ENCODE measurements around the gene ITIH3. TPM values are rescaled to one million over a fixed set of nuclear protein-coding genes. Genes with fewer than 3 reads are reported as not detected.

The ITIH3 gene
- total RNA-seq, 1 donor from 2014 or later: not detected

- DNase-seq (ENCODE audit: low read depth): peak; percentile 45
Observed at GRCh38 chr3:52792961-52793695, 1.5 kb upstream of the ITIH3 start.

- no peak for DNase-seq (ENCODE audit: low read depth)
Observed at GRCh38 chr3:52793702-52794611, 639 bp upstream of the ITIH3 start.

DNA sequence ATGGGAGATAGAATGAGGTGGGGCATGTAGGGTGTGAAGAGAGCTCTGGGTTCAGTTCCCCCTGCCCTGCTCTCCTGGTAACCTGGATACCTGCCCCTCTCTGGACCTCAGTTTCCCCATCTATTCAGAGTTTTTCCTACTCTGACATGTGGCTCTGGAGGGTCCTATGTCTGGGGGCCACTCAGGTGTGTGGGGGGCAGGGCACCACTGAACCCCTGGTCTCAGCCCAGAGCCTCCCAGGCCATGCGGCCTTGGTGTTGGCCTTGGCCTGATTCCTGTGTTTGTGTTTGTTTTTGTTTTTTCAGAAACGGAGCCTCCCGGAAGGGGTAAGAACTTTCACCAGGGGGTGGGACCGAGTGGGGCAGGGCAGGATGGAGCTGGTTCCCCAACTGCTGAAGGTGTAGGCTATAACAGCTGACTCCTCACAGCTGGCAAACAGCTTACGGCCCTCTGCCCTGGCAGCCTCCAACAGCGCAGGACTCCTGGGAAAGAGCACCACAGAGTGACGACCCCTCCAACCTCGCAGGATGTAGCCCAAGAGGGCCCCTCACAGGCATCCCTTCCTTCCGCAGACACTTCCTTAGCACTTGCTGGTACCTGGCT lies 803 bp downstream of the ITIH3 start:
- DNase-seq (ENCODE audit: low read depth): no peak

DNA sequence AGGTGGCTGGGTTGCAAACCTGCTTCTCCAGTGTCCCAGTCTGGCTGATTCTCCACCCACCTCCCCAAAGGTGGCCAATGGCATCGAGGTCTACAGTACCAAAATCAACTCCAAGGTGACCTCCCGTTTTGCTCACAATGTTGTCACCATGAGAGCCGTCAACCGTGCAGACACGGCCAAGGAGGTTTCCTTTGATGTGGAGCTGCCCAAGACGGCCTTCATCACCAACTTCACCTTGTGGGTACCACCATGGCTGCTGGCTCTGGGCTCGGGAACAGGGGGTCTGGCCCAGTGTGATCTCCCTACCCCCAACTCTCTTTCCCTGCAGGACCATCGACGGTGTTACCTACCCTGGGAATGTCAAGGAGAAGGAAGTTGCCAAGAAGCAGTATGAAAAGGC lies 1.8 kb downstream of the ITIH3 start:
- no peak for DNase-seq (ENCODE audit: low read depth)

DNA sequence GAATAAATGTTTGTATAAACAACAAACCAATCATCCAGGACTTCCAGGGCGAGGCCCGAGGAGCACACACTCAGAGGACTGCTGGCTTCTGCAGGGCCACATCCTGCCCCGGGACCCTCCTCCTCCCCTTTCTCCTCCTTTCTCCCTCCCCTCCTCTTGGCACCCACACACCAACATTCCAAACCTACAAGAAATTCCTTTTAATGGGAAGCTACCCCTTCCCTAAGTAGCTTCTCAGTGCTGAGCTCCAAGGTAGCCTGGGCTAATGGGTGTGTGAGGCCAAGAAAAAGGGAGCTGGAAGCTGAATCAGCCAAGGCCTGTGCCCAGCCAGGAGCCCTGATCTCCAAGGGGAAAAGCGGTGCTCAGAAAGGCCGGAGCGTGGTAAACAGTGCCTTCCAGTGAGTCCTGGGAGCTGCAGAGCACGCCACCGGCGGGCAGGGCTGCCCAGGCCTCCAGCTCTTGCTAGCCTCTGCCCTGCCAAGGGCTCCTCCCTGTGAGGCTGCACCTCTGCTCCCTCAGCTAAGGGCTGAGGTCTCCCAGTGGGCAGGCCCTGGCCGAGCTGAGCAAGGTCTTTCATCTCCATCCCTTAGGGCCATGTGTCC lies 3.9 kb downstream of the ITIH3 start:
- DNase-seq (ENCODE audit: low read depth): no peak

- no peak for DNase-seq (ENCODE audit: low read depth)
Observed at GRCh38 chr3:52798978-52799476, 4.4 kb downstream of the ITIH3 start.

DNA sequence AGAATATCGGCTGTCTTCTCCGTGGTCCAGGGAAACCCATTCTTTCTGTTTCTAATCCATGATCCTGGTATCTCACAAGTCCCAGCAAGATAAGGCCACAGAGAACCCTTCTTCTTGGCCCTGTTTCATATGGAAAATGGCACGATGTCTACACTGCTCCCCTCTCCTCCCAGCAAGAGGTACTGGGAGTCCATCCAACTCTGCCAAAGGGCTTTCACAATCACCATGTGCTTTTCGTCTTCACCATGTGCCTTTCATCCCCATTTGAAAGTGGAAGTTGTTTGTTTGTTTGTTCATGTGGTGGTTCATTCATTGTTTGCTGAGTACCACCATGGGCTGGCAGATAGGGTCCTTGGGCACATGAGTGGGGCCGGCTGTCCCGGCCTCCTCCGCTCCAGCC lies 5.5 kb downstream of the ITIH3 start:
- no peak for DNase-seq (ENCODE audit: low read depth)

DNA sequence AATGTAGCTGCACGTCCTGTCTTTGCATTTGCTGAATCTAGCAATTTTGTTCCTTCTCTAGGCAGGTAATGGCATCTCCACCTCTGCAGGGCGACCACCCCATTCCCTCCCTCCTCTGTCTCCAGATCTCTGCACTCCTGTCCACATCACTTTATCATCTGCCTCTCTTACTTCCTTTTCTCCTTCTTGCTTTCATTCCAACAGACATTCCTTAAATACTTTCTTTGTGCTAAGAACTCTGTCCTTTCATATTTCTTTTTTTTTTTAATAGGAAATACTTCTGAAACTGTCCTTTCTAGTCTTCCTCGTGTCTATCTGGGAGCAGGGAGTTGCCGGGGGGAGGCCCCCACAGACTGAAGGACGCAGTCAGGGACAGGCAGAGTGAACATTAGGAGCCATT lies 7.2 kb downstream of the ITIH3 start:
- DNase-seq (ENCODE audit: low read depth): no peak

- DNase-seq (ENCODE audit: low read depth): no peak
Observed at GRCh38 chr3:52805270-52806039, 10.9 kb downstream of the ITIH3 start.

DNA sequence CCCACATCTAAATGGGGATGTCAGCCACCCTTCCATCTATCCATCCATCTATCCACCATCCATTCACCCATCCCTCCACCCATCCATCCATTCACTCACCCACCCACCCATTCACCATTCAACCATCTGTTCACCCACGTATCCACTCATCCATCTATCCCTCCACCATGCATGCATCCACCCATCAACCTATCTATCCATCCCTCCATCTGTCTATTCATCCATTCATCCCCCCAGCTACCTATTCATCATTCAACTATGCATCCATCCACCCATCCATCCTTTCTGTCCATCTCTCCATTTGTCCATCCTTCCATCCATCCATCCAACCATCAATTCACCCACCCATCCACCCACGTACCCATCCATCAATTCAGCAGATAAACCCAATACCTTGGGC lies 14.6 kb downstream of the ITIH3 start:
- DNase-seq (ENCODE audit: low read depth): no peak

DNA sequence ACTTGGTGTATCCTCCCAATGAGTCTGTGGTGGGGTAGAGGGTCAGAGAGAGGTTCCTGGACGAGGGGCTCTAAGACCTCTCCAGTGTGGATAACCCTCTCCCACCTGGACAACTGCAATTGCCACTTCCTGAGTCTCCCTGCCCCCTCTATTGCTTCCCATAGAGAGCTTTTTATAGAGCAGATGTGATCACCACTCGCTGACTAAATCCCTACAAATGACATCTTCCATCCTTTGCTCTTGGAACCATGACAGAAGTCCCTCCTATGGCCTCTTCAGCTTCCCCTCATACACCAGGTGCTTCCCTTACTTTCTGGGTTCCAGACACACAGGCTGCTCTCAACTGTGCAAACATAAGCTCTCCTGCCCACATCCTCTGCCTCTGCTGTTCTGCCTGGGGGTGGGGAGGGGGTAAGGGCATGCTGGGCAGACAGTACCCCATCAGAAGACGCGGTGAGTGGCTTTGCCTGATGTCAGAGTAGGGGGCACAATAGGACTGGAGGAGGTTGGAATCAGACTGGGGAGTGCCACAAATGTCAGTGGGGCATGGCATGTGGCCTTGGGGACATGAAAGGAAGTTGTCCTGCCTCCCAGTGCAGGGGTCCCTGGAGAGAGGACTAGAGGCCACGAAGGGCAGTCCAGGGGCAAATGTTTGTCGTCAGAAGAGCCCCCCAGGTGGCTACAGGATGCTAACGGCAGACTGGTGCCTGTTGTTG lies 15.2 kb downstream of the ITIH3 start:
- DNase-seq (ENCODE audit: low read depth): no peak

GRCh38 chr3:52810923-52811322 lies 16.3 kb downstream of the ITIH3 start:
- no peak for DNase-seq (ENCODE audit: low read depth)

- DNase-seq (ENCODE audit: low read depth): no peak
Observed at GRCh38 chr3:52811452-52812011, 16.9 kb downstream of the ITIH3 start.

- DNase-seq (ENCODE audit: low read depth): no peak
Observed at GRCh38 chr3:52813810-52814209, 19.2 kb downstream of the ITIH3 start.

DNA sequence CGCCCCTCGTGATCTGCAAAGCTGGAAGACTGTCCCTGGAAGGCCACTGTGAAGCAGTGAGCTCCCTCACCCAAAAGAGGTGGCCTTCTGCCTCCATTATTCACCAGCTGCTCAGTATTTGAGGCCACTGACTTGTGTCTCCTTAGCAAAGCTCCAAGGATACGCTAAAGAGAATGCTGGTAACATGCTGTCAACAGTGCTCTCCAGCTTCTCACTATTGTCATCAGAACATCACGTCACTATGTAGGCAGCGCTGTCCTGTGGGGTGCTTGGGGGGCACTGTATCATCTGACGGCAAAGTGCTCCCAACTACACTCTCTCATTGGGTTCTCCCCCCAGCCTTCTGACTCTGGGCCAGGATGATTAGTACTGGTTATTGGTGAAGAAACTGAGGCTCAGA lies 21.6 kb downstream of the ITIH3 start:
- no peak for DNase-seq (ENCODE audit: low read depth)

DNA sequence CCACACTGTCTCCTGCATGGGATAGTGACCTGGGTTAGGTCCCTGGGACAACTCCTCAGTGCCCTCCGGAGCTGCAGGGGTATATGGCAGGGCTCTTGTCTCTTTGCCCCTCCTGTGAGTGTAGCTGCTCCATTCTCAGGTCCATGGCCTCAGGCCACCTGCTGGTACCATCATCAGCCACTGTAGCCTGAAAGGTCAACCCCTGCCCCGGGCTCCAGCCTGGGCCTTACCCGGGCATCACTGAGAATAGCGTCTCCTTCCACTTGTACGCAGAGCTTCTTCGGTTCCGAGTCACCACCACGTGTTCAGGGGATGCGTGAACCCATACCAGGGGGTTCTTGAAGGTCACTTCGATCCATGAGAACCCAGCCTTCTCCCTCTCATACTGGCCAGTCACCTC lies 22.1 kb downstream of the ITIH3 start:
- DNase-seq (ENCODE audit: low read depth): no peak

DNA sequence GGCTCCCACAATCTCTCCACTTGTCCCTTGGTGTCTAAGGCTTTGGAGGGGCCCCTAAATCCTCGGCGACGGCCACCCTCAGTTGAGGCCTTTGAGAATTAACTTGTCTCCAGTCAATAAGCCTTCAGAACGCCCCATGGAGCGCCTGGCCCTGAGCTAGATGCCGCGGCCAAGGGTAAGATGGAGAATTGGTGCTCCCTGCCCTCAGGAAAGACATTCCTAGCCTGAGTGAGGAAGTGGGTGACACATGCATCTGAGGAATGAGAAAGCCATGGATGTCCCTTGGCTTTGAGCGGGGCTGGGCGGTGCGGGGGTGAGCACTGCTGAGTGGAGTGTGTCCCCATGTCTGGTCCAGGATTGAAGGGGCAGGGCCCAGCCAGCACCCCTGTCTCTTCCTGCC lies 22.6 kb downstream of the ITIH3 start:
- no peak for DNase-seq (ENCODE audit: low read depth)

DNA sequence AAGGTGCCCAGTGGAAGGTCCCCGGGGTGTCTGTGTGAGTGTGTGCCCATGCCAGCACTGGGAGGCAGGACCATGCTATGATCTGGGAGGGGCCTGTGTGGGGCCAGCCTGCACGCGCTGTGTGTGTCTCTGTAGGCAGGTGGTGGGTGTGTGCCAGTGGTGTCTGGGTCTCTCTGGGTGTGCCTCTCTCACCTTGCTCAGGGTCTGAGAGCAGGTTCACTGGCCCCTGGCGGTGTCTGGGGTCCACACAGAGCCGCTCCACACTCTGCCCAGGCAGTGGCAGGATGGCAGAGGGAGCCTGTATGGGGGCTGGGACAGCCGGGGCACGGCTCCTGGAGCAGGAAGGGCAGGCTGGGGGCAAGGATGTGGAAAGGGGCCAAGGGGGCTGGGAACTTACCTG lies 23.3 kb downstream of the ITIH3 start:
- DNase-seq (ENCODE audit: low read depth): no peak

DNA sequence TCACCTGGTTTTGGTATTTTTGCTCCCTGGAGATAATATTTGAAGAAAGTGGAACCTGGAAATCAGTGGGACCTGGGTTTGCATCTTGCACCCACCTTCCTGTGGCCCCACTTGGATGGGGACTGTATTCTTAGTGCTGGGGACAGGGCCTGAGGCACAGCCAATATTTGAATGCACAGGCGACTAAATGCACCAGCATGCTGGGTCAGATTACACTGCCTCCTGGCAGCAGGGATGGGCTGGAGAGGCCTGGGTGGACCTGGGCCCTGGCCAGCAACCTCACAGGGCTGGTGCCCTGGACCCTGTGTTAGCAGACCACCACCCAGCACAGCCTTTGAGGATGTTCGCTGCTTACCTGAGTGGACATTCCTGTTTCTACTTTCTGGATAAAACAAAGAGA lies 25.3 kb downstream of the ITIH3 start:
- no peak for DNase-seq (ENCODE audit: low read depth)

GRCh38 chr3:52820736-52821135 lies 26.1 kb downstream of the ITIH3 start:
- DNase-seq (ENCODE audit: low read depth): no peak
